Renal cortex interstitium (tissue), 11 donors: Measurements from ENCODE around the gene JPT2. TPM values are rescaled to one million over a fixed set of nuclear protein-coding genes. Genes with fewer than 3 reads are reported as not detected.
A peak's percentile ranks its signal among the peaks of the same experiment; 100 is the strongest.
"Not testable (repeated sequence)": the region's sequence is repeated elsewhere in the genome, so short reads cannot be mapped to it uniquely, and the experiment has no call there.

Experiments used
- DNase-seq, 11 donors: peaks; one replicate each; pipeline ENCODE4 v3.0.0-alpha.2; 2013; ENCODE audit warnings: low read depth in 9 of 11, low spot score in 4 of 11; ENCODE audit errors: extremely low read depth in 1 of 11
- polyA plus RNA-seq, 3 donors: library from polyadenylated mRNA; unstranded; fragments of 120-200 nt; gene quantifications; one replicate each; pipeline ENCODE4 v1.2.1, GENCODE V29; 2013; ENCODE audit not compliant: insufficient read length in 3 of 3

Gene JPT2
- polyA plus RNA-seq, 3 donors, result 75.6 to 82.4 (median 80.4) TPM

DNA sequence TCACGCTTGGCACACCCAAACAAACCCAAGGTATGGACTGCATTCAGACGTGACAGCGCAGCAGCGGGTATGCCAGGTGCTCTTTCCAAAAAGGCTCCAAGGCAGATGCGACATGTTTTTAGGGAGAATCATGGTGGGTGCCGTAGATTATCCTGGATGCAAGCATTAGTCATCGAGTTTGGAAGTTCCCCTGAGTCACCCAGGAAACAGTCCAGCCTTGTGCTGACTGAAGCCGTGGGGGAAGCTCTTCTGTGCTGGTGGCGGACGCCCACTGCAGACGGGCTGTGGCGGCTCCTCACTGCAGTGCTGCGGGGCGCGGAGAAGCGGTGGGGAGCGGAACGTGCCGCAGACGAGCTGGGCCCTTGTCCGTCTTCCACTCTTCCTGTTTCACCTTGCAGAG, 13.9 kb downstream of the JPT2 start:
- DNase-seq, result no peak

DNA sequence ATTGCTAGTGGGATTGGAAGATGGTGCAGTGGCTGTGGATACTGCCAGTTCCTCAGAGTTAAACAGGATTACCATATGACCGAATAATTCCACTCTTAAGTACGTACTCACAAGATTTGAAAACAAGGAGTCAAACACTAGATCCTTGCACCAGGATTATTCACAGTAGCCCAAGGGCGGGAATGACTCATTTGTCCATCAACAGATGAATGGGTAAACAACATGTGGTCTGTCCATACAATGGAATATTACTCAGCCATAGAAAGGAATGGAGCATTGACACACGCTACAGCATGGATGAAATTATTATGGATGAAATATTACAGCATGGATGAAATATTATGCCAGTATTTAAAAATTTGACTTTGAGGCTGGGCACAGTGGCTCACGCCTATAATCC, 18.8 kb downstream of the JPT2 start:
- DNase-seq, result no peak

DNA sequence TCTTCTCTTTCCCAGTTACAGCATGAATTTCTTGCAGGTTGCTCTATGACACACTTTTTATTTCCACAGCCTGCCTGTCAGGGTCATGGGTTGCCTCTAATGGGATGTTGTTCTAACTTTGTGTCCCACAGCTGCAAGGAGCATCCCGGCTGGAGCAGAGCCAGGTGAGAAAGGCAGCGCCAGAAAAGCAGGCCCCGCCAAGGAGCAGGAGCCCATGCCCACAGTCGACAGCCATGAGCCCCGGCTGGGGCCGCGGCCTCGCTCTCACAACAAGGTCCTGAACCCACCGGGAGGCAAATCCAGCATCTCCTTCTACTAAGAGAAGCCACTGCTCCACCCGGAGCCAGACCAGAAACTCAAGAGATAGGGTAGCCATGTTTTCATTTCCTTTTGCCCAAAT, 20.6 kb downstream of the JPT2 start:
- DNase-seq, result no peak

DNA sequence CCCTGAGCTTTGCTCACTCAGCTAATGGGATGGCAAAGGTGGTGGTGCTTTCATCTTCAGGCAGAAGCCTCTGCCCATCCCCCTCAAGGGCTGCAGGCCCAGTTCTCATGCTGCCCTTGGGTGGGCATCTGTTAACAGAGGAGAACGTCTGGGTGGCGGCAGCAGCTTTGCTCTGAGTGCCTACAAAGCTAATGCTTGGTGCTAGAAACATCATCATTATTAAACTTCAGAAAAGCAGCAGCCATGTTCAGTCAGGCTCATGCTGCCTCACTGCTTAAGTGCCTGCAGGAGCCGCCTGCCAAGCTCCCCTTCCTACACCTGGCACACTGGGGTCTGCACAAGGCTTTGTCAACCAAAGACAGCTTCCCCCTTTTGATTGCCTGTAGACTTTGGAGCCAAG, 22.2 kb downstream of the JPT2 start:
- no peak for DNase-seq

DNA sequence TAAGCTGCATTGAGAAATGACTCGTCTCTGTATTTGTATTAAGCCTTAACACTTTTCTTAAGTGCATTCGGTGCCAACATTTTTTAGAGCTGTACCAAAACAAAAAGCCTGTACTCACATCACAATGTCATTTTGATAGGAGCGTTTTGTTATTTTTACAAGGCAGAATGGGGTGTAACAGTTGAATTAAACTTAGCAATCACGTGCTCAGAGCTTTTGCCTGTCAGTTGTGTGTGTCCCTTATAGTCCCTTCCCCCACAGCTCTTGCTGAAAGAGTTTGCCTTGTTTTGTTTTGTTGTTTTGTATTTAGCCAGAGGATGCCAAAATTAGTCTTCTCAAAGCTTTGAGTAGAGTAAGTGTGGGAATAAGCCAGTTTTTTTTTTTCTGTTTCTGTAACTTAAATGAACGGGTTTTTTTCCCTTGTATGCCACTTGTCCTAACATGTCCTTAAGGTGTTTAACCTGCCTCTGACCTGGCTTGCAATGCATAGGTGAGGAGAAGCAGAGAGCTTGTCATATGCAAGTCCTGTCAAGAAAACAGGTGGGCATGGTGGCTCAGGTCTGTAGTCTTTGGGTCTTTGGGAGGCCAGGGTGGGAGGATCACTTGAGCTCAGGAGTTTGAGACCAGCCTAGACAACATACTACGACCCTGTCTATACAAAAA, 23.3 kb downstream of the JPT2 start:
- DNase-seq, result no peak

DNA sequence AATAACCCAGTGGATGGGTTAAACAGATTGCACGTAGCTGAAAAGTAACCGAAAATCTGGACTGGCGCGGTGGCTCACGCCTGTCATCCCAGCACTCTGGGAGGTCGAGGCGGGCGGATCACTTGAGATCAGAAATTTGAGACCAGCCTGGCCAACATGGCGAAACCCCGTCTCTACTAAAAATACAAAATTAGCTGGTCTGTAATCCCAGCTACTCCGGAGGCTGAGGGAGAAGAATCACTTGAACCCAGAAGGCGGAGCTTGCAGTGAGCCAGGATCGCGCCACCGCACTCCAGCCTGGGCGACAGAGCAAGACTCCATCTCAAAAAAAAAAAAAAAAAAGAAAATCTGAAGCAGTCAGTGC, 27.2 kb downstream of the JPT2 start:
- not testable (repeated sequence) for DNase-seq

DNA sequence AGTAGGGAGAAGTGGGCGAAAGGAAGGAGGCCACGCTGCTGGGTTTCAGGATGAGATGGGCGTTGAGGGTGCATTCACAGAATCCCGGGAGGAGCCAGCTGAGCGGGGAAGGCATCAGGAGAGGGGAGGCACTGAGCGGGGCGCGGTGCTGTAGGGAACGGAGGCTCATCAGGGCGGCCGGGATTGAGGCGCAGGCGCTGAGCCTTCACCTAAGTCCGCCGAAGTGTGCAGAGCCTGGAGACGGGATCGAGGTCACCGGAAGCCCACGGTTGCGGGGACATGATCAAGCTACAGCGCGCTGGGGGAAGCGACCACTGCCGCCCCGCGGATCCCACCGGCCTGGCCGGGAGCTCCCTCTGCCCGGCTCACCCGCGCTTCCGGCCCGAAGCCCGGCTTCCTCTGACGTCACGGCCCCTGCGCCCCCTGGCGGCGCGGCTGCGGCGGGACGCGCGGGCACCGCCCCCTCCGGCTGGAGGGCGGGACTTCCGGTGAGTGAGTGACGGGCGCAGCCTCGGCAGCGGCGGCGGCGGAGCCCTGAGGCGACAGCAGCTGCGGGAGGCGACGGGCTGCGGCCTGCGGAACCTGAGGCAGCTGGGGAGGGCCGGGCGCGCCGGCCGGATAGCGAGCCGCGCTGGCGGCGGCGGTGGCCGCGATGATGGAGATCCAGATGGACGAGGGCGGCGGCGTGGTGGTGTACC, 27.8 kb downstream of the JPT2 start, which contains the start of gene MAPK8IP3:
Gene MAPK8IP3, plus strand, starts transcription at position 508 of the 698 bp plus-strand sequence. Its CDS starts 145 bp downstream, at position 653.
- DNase-seq, result peak; percentile 70 to 95 (median 87)

DNA sequence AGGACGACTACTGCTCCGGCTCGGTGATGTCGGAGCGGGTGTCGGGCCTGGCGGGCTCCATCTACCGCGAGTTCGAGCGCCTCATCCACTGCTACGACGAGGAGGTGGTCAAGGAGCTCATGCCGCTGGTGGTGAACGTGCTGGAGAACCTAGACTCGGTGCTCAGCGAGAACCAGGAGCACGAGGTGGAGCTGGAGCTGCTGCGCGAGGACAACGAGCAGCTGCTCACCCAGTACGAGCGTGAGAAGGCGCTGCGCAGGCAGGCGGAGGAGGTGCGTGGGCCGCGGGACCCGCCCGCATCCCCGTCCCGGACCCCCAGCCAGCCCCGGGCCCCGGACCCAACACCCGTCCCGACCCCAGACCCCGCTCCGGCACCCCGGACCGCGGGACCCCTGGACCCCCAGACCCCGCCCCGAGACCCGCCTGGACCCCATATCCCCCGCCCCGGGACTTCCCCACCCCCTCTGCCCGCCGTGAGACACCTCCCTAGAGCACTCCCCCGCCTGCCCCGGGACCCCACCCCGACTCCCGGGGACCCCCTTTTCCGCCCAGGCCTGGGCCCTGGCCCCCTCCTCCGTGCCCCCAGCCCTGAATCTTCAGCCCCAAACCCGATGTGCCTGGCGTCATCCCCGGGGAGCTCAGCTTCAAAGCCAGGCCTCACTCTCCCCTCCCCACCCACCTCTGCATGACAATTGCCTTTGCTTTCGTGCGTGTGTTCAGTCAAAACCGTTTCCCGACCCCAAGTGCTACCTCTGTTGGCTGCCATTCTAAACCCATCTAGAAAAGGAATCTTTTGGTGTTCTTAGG, 28.5 kb downstream of the JPT2 start:
- no peak for DNase-seq

DNA sequence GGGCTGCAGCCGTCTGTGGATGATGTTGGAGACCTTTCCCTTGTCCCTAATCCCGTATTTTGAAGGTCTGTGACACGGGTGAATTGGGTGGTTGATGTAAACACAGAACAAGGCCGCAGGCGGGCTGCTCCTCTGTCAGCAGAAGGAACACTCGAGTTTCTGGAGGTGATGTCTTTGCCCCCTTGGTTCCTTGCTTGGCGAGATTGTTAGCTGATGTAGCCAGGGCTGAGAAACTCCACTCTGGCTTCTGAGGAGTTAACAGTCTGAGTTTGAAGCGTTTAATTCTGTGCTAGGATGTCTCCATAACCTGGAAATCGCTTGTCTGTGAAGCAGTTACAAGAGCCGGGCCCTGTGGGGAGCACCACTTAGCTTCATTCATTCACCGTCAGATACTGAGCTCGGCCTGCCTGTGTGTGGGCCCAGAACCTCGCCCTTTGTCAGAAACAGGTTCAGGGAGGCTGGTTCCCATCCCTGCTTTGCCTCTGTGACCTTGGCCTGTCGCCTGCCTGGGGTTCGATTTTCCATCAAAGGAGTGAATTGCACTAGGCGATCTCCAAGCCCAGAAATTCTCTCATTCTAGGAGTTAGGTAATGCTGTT, 29.2 kb downstream of the JPT2 start:
- no peak for DNase-seq

DNA sequence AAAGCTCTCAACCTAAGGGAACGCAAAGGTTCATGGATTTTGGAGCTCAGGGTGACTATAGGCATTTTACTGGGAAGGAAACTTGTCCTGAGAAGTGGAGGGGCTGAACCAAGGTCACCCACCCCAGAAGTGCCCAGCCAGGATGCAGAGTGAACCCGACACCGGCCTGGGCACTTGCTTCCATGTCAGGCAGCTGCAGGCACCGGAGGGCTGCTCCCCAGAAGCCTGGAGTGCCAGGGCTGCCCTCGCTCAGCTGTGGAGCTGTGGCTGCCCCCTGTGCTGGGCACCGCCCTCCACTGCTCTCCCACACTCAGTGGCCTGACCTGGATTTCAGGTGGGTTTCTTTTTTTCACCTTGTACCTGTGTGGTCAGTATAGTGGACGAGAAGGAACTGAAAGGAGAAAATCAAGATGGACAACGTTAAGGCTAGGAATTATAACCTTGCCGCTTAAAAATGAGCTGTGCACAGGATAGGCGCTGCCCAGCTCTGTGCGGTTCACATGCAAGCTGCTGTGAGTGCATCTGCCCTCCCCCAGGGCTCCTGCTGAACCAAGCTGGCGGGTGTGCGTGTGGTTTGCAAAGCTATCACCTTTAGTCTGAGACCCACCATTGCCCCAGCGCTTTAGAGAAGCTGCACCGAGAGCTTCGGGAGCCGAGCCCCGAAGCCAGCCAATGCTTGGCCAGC, 30.1 kb downstream of the JPT2 start:
- no peak for DNase-seq

DNA sequence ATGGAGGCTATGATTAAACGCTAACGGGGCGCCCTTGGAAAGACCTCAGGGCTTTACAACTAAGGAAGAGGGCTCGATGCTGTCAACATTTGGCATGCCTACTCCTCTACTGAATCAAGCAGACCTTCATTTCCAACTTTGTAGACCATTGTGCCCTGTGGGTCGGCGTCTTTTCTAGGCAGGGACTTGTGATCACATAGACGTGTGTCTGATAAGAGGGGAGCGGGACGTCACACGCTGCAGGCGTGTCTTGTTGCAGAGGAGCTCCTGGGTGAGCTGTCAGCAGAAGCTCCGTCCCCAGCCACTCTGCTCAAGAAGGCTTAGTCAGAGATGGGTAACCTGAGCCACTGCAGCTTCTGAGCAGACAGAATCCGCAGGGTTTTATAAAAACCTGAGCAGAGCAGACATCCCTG, 30.7 kb downstream of the JPT2 start:
- no peak for DNase-seq

DNA sequence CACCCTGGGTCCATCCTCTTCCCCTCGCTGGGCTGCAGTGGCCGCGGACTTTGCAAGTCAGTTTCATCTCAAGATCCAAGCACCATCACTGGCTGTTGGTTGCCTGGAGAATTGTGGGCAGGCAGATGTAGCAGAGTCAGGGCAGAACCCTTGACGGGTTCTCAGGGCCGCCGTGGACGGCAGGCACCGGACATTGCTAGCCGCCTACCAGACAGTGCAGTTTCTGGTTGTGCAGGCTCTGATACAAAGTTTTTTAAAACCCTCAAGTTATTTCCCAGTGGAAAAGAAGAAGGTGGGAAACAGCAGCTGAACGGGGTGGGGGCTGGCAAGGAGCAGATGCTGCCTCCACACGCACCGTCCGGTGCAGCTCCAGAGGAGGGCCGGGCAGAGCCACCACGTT, 31.3 kb downstream of the JPT2 start:
- no peak for DNase-seq

DNA sequence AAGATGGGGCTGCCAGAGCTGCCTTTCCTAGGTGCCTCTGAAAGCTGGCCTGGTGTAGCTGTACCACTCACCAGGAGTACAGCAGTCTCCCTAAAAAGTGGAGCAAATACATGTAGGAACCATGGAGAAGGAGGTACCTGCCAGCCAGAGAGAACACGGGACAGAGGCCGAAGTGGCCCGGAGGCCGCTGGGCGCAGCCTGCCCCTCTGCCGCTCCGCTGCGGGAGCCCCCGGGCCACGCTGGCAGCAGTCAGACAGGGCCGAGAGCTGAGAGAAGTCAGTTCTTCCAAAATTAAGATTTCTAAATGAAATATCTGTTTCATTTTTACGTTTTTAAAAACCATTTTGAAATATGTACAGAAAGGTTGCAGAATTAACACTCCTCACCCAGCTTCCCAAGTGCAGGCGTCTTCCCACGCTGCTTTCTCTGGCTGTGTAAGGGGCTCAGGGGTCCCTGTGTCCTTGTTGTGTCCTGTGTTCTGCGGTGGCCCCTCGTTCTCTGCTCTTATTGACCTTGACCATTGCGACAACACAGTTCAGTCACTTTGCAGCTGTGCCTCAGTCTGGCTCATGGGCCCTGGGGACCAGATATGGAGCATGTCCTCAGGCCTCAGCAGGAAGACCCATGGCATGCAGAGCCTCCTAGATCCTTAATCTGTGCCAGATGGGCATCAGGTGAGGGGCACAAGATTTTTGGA, 32.9 kb downstream of the JPT2 start:
- DNase-seq, result no peak

DNA sequence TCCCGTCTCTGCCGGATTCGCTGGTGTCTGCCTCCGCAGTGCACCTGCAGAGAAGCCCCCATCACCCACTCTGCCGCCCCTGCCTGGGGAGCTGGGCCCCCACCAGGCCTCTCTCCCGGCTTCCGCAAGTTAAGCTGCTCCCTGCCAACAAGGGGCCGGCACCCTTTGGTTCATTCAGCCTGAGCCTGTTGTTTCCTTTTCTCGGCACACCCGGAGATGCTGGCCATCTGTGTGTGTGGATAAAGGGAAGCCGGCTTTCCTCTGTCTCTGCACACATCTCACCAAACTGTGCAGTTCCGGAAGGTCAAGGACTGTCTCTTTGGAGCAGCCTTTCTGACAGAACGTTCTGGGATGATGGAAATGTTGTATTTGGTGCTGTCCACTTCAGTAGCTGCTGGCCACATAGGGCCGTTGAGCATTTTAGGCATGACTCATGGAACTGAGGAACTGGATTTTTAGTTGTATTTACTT, 34.7 kb downstream of the JPT2 start:
- no peak for DNase-seq

DNA sequence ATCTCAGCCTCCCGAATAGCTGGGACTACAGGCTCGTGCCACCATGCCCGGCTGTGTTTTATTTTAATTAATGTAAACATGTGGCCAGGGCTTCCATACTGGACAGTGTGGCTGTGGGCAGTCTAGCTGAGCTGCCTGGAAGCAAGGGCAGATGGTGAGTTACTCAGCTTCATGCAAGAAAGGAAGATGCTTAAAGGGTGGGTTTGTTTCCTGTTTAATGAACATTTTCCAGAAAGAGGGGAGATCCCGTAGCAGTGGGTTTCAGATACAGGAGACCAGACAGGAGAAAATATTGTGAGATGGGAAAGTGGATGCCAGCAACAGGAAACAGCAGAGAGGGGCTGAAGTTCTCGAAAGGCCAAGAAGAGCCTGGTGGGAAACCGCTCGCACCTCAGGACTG, 35.3 kb downstream of the JPT2 start:
- DNase-seq, result no peak

DNA sequence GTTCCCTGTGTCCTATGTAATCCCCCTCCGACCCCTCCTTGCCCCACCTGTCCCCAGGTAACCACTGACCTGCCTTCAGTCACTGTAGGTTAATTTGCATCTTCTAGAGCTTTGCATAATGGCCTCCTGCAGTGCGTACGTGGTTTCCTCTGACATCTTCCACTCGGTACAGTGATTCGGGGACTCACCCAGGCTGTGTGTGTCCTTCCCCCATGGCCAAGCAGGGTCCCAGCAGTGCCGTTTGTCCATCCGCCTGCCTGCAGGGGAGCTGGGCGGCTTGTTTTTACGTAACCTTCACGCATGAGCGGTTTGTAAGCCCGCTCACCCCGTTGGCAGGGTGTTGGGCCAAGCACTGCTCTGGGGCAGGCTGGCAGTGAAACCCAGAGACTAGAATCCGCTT, 35.9 kb downstream of the JPT2 start:
- DNase-seq, result peak in 1 of 11 donors; percentile 27

DNA sequence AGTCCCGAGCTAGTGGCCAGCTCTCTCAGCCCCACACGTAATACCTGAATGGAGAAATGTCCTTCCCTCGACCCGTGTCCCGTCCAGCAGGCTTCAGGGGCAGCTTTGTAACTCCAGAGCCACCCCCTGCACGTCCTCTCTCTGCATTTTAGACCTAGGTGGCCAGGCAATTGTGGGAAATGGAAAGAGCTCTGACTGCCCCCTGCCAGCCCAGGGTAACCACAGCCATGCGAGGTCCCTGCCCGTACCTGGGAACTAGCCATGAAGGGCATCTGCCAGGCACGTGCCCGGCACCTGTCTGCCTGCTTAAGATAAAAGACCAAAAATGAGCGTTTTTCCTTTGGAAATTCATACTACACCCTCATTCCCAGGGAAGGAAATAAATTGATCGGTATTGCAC, 37.1 kb downstream of the JPT2 start:
- no peak for DNase-seq

DNA sequence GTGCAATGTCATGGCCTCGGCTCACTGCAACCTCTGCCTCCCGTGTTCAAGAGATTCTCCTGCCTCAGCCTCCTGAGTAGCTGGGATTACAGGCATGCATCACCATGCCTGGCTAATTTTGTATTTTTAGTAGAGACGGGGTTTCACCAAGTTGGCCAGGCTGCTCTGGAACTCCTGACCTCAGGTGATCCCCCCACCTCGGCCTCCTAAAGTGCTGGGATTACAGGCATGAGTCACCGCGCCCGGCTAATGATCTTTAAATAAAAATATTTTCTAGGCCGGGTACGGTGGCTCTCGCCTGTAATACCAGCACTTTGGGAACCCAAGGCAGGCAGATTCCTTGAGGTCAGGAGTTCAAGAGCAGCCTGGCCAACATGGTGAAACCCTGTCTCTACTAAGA, 40.2 kb downstream of the JPT2 start:
- not testable (repeated sequence) for DNase-seq
